SK-N-MC (cell line): ENCODE data around the gene DLG2.

Experiments used
- DNase-seq: peaks from one replicate; pipeline ENCODE4 v3.0.0-alpha.2; 2011; ENCODE audit warnings: low read depth, low spot score
- H3K27ac ChIP-seq: fragments of 200-600 bp; sonication (generic); 2 replicates; pipeline ENCODE4 v1.5.1; 2016; ENCODE audit warnings: mixed run types
- H3K36me3 ChIP-seq: fragments of 200-600 bp; sonication (generic); 2 replicates; pipeline ENCODE4 v1.6.1; 2017; ENCODE audit warnings: antibody characterized with exemption, low read length, mixed read lengths; ENCODE audit not compliant: insufficient read depth
- H3K4me3 ChIP-seq: fragments of 200-600 bp; sonication (generic); 2 replicates; pipeline ENCODE4 v1.5.1; 2016
- H3K9ac ChIP-seq: fragments of 200-600 bp; sonication (generic); 2 replicates; pipeline ENCODE4 v1.8.0; 2017; ENCODE audit warnings: mixed run types, mixed read lengths; ENCODE audit not compliant: insufficient read length
- H3K9me3 ChIP-seq: fragments of 200-600 bp; sonication (generic); 2 replicates; pipeline ENCODE4 v1.6.1; 2017; ENCODE audit warnings: low read depth, mild to moderate bottlenecking, antibody characterized with exemption, low read length, moderate library complexity, mixed read lengths
- EZH2 ChIP-seq: fragments of 200-600 bp; sonication (generic); IDR thresholded peaks from one replicate; pipeline ENCODE4 v1.6.1; 2017; ENCODE audit warnings: antibody characterized with exemption
- FOXP2 ChIP-seq: optimal IDR thresholded peaks from 2 replicates; pipeline ENCODE3; 2011; ENCODE audit warnings: mild to moderate bottlenecking, moderate library complexity; ENCODE audit not compliant: insufficient read depth; ENCODE audit errors: extremely low read length, control extremely low read depth
- POLR2AphosphoS5 ChIP-seq: IDR thresholded peaks from 2 replicates; pipeline ENCODE4 v1.6.1; 2012; ENCODE audit warnings: mild to moderate bottlenecking, low read depth, low read length, borderline replicate concordance

DLG2 gene

GRCh38 chr11:83691451-83691950 lies 1935.6 kb downstream of the DLG2 start:
- no peak for DNase-seq
- peak overlapping the region; percentile 23 for H3K4me3 ChIP-seq
- H3K27ac ChIP-seq: peak overlapping the region; percentile 95

GRCh38 chr11:83689144-83689780 lies 1937.9 kb downstream of the DLG2 start:
- Histone ChIP-seq H3K9me3 (no peaks in the 10 kb centered on the region), H3K36me3 (peaks cover 43% of the 10 kb centered on the region), H3K9ac (no peak overlapping the region), H3K27ac (peak overlapping the region; percentile 70), H3K4me3 (no peak overlapping the region)
- TF ChIP-seq POLR2AphosphoS5: no peak
- TF ChIP-seq FOXP2: no peak
- no peak for TF ChIP-seq EZH2
- DNase-seq: no peak

More at GRCh38 chr11:83691451-83691950, 1935.6 kb downstream of the DLG2 start:
- H3K9ac ChIP-seq: peak overlapping the region; percentile 3
- no peak for TF ChIP-seq EZH2
- no peak for TF ChIP-seq POLR2AphosphoS5
- no peak for TF ChIP-seq FOXP2
- H3K9me3 ChIP-seq: no peaks in the 10 kb centered on the region
- peaks cover 39% of the 10 kb centered on the region for H3K36me3 ChIP-seq

GRCh38 chr11:83687787-83688186 lies 1939.4 kb downstream of the DLG2 start:
- Histone ChIP-seq H3K9me3 (no peaks in the 10 kb centered on the region), H3K9ac (no peak overlapping the region), H3K27ac (no peak overlapping the region), H3K4me3 (no peak overlapping the region), H3K36me3 (peaks cover 43% of the 10 kb centered on the region)
- no peak for TF ChIP-seq POLR2AphosphoS5
- TF ChIP-seq EZH2: no peak
- TF ChIP-seq FOXP2: no peak
- no peak for DNase-seq

GRCh38 chr11:83685730-83686129 lies 1941.4 kb downstream of the DLG2 start:
- no peak overlapping the region for H3K27ac ChIP-seq
- no peak for DNase-seq
- H3K36me3 ChIP-seq: peaks cover 43% of the 10 kb centered on the region
- no peak overlapping the region for H3K4me3 ChIP-seq
- H3K9ac ChIP-seq: no peak overlapping the region
- no peak for TF ChIP-seq EZH2
- TF ChIP-seq FOXP2: no peak
- no peak for TF ChIP-seq POLR2AphosphoS5
- no peaks in the 10 kb centered on the region for H3K9me3 ChIP-seq

GRCh38 chr11:83684071-83684470 lies 1943.1 kb downstream of the DLG2 start:
- no peak overlapping the region for H3K4me3 ChIP-seq
- DNase-seq: no peak
- no peak overlapping the region for H3K9ac ChIP-seq
- no peak overlapping the region for H3K27ac ChIP-seq
- TF ChIP-seq EZH2 (no peak), POLR2AphosphoS5 (no peak), FOXP2 (no peak)
- peaks cover 38% of the 10 kb centered on the region for H3K36me3 ChIP-seq
- no peaks in the 10 kb centered on the region for H3K9me3 ChIP-seq

- DNase-seq: no peak
- no peak overlapping the region for H3K4me3 ChIP-seq
- peaks cover 27% of the 10 kb centered on the region for H3K36me3 ChIP-seq
- no peak overlapping the region for H3K27ac ChIP-seq
- no peaks in the 10 kb centered on the region for H3K9me3 ChIP-seq
- no peak overlapping the region for H3K9ac ChIP-seq
- no peak for TF ChIP-seq EZH2
Measured at GRCh38 chr11:83682611-83682973, 1944.6 kb downstream of the DLG2 start.

- Histone ChIP-seq H3K9me3 (no peaks in the 10 kb centered on the region), H3K4me3 (no peak overlapping the region), H3K27ac (peak overlapping the region; percentile 30), H3K9ac (no peak overlapping the region), H3K36me3 (peaks cover 26% of the 10 kb centered on the region)
- DNase-seq: no peak
- no peak for TF ChIP-seq POLR2AphosphoS5
- no peak for TF ChIP-seq FOXP2
- TF ChIP-seq EZH2: no peak
Measured at GRCh38 chr11:83681906-83682610, 1945.1 kb downstream of the DLG2 start.

GRCh38 chr11:83681031-83681781 lies 1945.9 kb downstream of the DLG2 start:
- Histone ChIP-seq H3K9ac (no peak overlapping the region), H3K9me3 (no peaks in the 10 kb centered on the region), H3K4me3 (0 out of 2 replicates have a peak overlapping the region, but pooled peaks have one; percentile 28), H3K27ac (peak overlapping the region; percentile 51), H3K36me3 (peaks cover 21% of the 10 kb centered on the region)
- no peak for DNase-seq
- no peak for TF ChIP-seq FOXP2
- peak; percentile 31; the same call in 1 of the 2 replicates for TF ChIP-seq POLR2AphosphoS5

GRCh38 chr11:83680321-83680720 lies 1946.8 kb downstream of the DLG2 start:
- H3K4me3 ChIP-seq: 0 out of 2 replicates have a peak overlapping the region, but pooled peaks have one; percentile 28
- TF ChIP-seq EZH2 (no peak), POLR2AphosphoS5 (no peak), FOXP2 (no peak)
- DNase-seq: no peak

More at GRCh38 chr11:83680321-83680720, 1946.8 kb downstream of the DLG2 start:
- Histone ChIP-seq H3K36me3 (peaks cover 16% of the 10 kb centered on the region), H3K9me3 (no peaks in the 10 kb centered on the region), H3K9ac (no peak overlapping the region), H3K27ac (peak overlapping the region; percentile 51; the same call in 1 of the 2 replicates)
